Measurements from ENCODE around the gene VSTM2L. TPM values are rescaled to one million over a fixed set of nuclear protein-coding genes. Genes with fewer than 3 reads are reported as not detected.

Gene VSTM2L
- total and polyA plus RNA-seq, 2 donors (not counting 3 experiments of a cell fraction or from before 2014, with no cell fraction given): 0.18 TPM; not detected in 1

- POLR2A ChIA-PET: no interaction called here
Measured at GRCh38 chr20:37877832-37878772, 24.8 kb upstream of the VSTM2L start.

DNA sequence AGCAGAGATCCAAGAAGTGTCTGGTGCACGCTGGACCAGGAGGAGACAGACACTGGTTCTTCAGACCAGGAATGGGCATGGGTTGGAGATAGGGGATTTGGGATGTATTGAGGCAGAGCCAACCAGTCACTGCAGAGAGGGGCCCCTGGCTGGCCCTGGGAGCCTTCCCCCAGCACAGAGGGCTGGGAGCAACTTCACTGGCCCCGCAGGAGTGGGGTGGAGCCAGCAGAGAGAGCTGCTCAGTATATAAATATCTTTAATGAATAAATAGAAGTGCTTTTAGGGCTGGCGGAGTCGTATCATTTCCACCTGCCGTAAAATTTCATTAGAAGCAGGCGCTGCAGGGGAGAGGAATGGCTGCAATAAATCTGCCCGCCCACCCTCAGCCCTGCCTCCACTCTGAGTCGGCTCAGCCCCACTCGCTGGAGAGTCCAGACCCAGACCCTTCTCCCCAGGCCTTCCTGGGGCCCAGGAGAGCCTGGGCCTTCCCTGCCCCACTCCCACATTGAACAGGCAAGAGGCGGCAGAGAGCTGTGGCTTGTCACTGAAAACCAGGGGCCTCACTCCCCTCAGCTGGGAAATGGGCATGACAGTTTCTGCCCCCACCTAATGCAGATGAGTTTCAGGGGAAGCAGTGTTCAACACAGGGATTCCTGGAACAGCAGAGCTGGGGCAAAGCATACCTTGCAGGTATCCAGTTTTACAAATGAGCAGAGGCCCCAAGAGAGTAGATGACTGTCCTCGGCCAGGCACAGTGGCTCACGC lies 23.9 kb upstream of the VSTM2L start:
- no TSS peak for BruUV-seq (replicated peaks)
- intact Hi-C loops (cut with micrococcal nuclease): no loop called here

More at GRCh38 chr20:37877832-37878772, 24.8 kb upstream of the VSTM2L start:
- no peaks in the 10 kb centered on the region for H3K4me1 ChIP-seq (ENCODE audit: control insufficient read depth, extremely low read depth, insufficient read depth, low read length)
- no peaks in the 10 kb centered on the region for H3K27me3 ChIP-seq (ENCODE audit: control insufficient read depth in 2 of 2, insufficient read depth in 2 of 2, low read length in 2 of 2)
- no peak overlapping the region for H3K4me2 ChIP-seq (ENCODE audit: insufficient read depth, low read length)
- H3K79me2 ChIP-seq (ENCODE audit: control insufficient read depth, insufficient read depth, low read length): no peaks in the 10 kb centered on the region
- no peak overlapping the region for H3K27ac ChIP-seq (ENCODE audit: insufficient read depth, low read depth, low read length)
- no peak overlapping the region for H3K9ac ChIP-seq (replicated peaks; ENCODE audit: extremely low read depth, insufficient read depth, low read length)
- no peak for DNase-seq (ENCODE audit: low read depth, low spot score)
- dilution Hi-C loops (cut with MboI; ENCODE audit: extremely low pct_ligation_motif_present, low sequenced_read_pairs): no loop called here
- H3K9me3 ChIP-seq (replicated peaks; ENCODE audit: control insufficient read depth, insufficient read depth, low read length): no peaks in the 10 kb centered on the region
- H3K36me3 ChIP-seq (ENCODE audit: control insufficient read depth in 2 of 2, extremely low read depth in 1 of 2, insufficient read depth in 2 of 2, low read length in 2 of 2): peaks cover 0 to 5% of the 10 kb centered on the region in 2 experiments
- no peak for TF ChIP-seq POLR2AphosphoS5 (IDR thresholded peaks at IDR 0.05; ENCODE audit: insufficient read depth, low read depth, low read length)
- no peak for TF ChIP-seq EZH2 (IDR thresholded peaks at IDR 0.05; ENCODE audit: borderline replicate concordance, low read depth, low read length, severe bottlenecking)
- no peak for TF ChIP-seq JUN (IDR thresholded peaks at IDR 0.05; ENCODE audit: borderline replicate concordance, insufficient read depth, insufficient read length, low read depth)
- no peak for TF ChIP-seq GATA2 (IDR thresholded peaks at IDR 0.05; ENCODE audit: insufficient read depth, insufficient read length, low read depth, low read length)
- no TSS peak for BruUV-seq (replicated peaks)
- H3K9me1 ChIP-seq (replicated peaks; ENCODE audit: control insufficient read depth, extremely low read depth, insufficient read depth, low read length): no peaks in the 10 kb centered on the region
- intact Hi-C loops (cut with micrococcal nuclease): no loop called here
- no peaks in the 10 kb centered on the region for H4K20me1 ChIP-seq (replicated peaks; ENCODE audit: control insufficient read depth, extremely low read depth, insufficient read depth, low read length)
- FAIRE-seq: no peak
- H3K4me3 ChIP-seq (replicated peaks in 1 of 3; ENCODE audit: insufficient read depth in 1 of 3, low read depth in 1 of 3, low read length in 3 of 3): no peak overlapping the region
- H2AFZ ChIP-seq (ENCODE audit: low read depth, low read length): no peak overlapping the region
- CTCF ChIA-PET: interaction anchor here (1.9 kb wide), 1 partner anchor 13 kb away, joined by 4 read pairs; no protein-coding TSS in a partner anchor

More for the DNA sequence above, 23.9 kb upstream of the VSTM2L start:
- no peak for FAIRE-seq
- H3K27me3 ChIP-seq (ENCODE audit: control insufficient read depth in 2 of 2, insufficient read depth in 2 of 2, low read length in 2 of 2): no peaks in the 10 kb centered on the region
- H3K9me1 ChIP-seq (replicated peaks; ENCODE audit: control insufficient read depth, extremely low read depth, insufficient read depth, low read length): no peaks in the 10 kb centered on the region
- no peaks in the 10 kb centered on the region for H3K9me3 ChIP-seq (replicated peaks; ENCODE audit: control insufficient read depth, insufficient read depth, low read length)
- H3K4me1 ChIP-seq (ENCODE audit: control insufficient read depth, extremely low read depth, insufficient read depth, low read length): no peaks in the 10 kb centered on the region
- no peak overlapping the region for H3K4me2 ChIP-seq (ENCODE audit: insufficient read depth, low read length)
- no peak overlapping the region for H3K9ac ChIP-seq (replicated peaks; ENCODE audit: extremely low read depth, insufficient read depth, low read length)
- TF ChIP-seq, protein P1, sequence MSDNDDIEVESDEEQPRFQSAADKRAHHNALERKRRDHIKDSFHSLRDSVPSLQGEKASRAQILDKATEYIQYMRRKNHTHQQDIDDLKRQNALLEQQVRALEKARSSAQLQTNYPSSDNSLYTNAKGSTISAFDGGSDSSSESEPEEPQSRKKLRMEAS (IDR thresholded peaks at IDR 0.05; ENCODE audit: insufficient read depth, insufficient read length): no peak
- no peak for TF ChIP-seq CTCF (IDR thresholded peaks at IDR 0.05; ENCODE audit: extremely low read depth in 1 of 2, insufficient read depth in 1 of 2, low read depth in 1 of 2, low read length in 2 of 2)
- no peak for TF ChIP-seq FOS (IDR thresholded peaks at IDR 0.05; ENCODE audit: borderline replicate concordance, insufficient read depth, low read length)
- no peak for TF ChIP-seq JUN (IDR thresholded peaks at IDR 0.05; ENCODE audit: borderline replicate concordance, insufficient read depth, insufficient read length, low read depth)
- no peak for TF ChIP-seq GATA2 (IDR thresholded peaks at IDR 0.05; ENCODE audit: insufficient read depth, insufficient read length, low read depth, low read length)
- no peak for TF ChIP-seq POLR2AphosphoS5 (IDR thresholded peaks at IDR 0.05; ENCODE audit: insufficient read depth, low read depth, low read length)
- TF ChIP-seq EZH2 (IDR thresholded peaks at IDR 0.05; ENCODE audit: borderline replicate concordance, low read depth, low read length, severe bottlenecking): no peak
- TF ChIP-seq MYC (IDR thresholded peaks at IDR 0.05; ENCODE audit: low read depth, low read length): no peak
- TF ChIP-seq POLR2A (IDR thresholded peaks at IDR 0.05; ENCODE audit: low read depth, low read length): no peak
- ChIA-PET CTCF (no interaction called here), POLR2A (no interaction called here)
- no peaks in the 10 kb centered on the region for H4K20me1 ChIP-seq (replicated peaks; ENCODE audit: control insufficient read depth, extremely low read depth, insufficient read depth, low read length)
- no peak overlapping the region for H3K4me3 ChIP-seq (replicated peaks in 1 of 3; ENCODE audit: insufficient read depth in 1 of 3, low read depth in 1 of 3, low read length in 3 of 3)
- no peak overlapping the region for H2AFZ ChIP-seq (ENCODE audit: low read depth, low read length)
- DNase-seq (ENCODE audit: low read depth, low spot score): no peak
- H3K79me2 ChIP-seq (ENCODE audit: control insufficient read depth, insufficient read depth, low read length): no peaks in the 10 kb centered on the region
- dilution Hi-C loops (cut with MboI; ENCODE audit: extremely low pct_ligation_motif_present, low sequenced_read_pairs): no loop called here
- no peak overlapping the region for H3K27ac ChIP-seq (ENCODE audit: insufficient read depth, low read depth, low read length)
- no peaks in the 10 kb centered on the region for H3K36me3 ChIP-seq (ENCODE audit: control insufficient read depth in 2 of 2, extremely low read depth in 1 of 2, insufficient read depth in 2 of 2, low read length in 2 of 2)
